ENCODE results near the gene MPZ. TPM values are rescaled to one million over a fixed set of nuclear protein-coding genes. Genes with fewer than 3 reads are reported as not detected.

MPZ gene
- total RNA-seq, 1 donor from 2014 or later: 51.3 TPM

GRCh38 chr1:161314201-161314981, 4.6 kb upstream of the MPZ start, which contains the start of gene SDHC:
SDHC (plus strand) TSS chr1:161314381; CDS start chr1:161314406, 25 bp downstream.
- DNase-seq (ENCODE audit: low read depth, low spot score): peak; percentile 83
- no peaks in the 10 kb centered on the region for H3K9me3 Mint-ChIP-seq
- H3K4me1 Mint-ChIP-seq: peaks cover 50% of the 10 kb centered on the region
- no peaks in the 10 kb centered on the region for H3K27me3 Mint-ChIP-seq (ENCODE audit: low read depth)
- H3K4me3 Mint-ChIP-seq: peak within 1 kb of the TSS; percentile 95
- H3K27ac Mint-ChIP-seq (ENCODE audit: unreplicated experiment): peak within 1 kb of the TSS; percentile 99
- peaks cover 2% of the 10 kb centered on the region for H3K36me3 Mint-ChIP-seq (ENCODE audit: low read depth)
- TF ChIP-seq CTCF (conservative IDR thresholded peaks at IDR 0.05): peak; percentile 58

- no peak for TF ChIP-seq CTCF (conservative IDR thresholded peaks at IDR 0.05)
- H3K4me1 Mint-ChIP-seq: peaks cover 55% of the 10 kb centered on the region
- H3K9me3 Mint-ChIP-seq: no peaks in the 10 kb centered on the region
- H3K4me3 Mint-ChIP-seq: peak overlapping the region; percentile 95
- H3K27ac Mint-ChIP-seq (ENCODE audit: unreplicated experiment): peak overlapping the region; percentile 99
- H3K27me3 Mint-ChIP-seq (ENCODE audit: low read depth): no peaks in the 10 kb centered on the region
- peaks cover 2% of the 10 kb centered on the region for H3K36me3 Mint-ChIP-seq (ENCODE audit: low read depth)
- DNase-seq (ENCODE audit: low read depth, low spot score): no peak
Measured at GRCh38 chr1:161313554-161314200, 3.9 kb upstream of the MPZ start.

- H3K27me3 Mint-ChIP-seq (ENCODE audit: low read depth): no peaks in the 10 kb centered on the region
- no peak for TF ChIP-seq CTCF (conservative IDR thresholded peaks at IDR 0.05)
- no peak overlapping the region for H3K27ac Mint-ChIP-seq (ENCODE audit: unreplicated experiment)
- peak overlapping the region; percentile 21 for H3K4me3 Mint-ChIP-seq
- H3K4me1 Mint-ChIP-seq: peaks cover 75% of the 10 kb centered on the region
- no peak for DNase-seq (ENCODE audit: low read depth, low spot score)
- H3K9me3 Mint-ChIP-seq: peaks cover under 1% of the 10 kb centered on the region
- H3K36me3 Mint-ChIP-seq (ENCODE audit: low read depth): peaks cover 1% of the 10 kb centered on the region
Measured at GRCh38 chr1:161311595-161312181, 1.9 kb upstream of the MPZ start.

- Mint-ChIP-seq H3K27me3 (ENCODE audit: low read depth) (no peaks in the 10 kb centered on the region), H3K4me3 (peak overlapping the region; percentile 58), H3K27ac (ENCODE audit: unreplicated experiment) (peak overlapping the region; percentile 8), H3K4me1 (peaks cover 70% of the 10 kb centered on the region), H3K36me3 (ENCODE audit: low read depth) (peaks cover 3% of the 10 kb centered on the region), H3K9me3 (peaks cover 3% of the 10 kb centered on the region)
- TF ChIP-seq CTCF (conservative IDR thresholded peaks at IDR 0.05): no peak
- no peak for DNase-seq (ENCODE audit: low read depth, low spot score)
Measured at GRCh38 chr1:161307892-161308638, 1.7 kb downstream of the MPZ start.

DNA sequence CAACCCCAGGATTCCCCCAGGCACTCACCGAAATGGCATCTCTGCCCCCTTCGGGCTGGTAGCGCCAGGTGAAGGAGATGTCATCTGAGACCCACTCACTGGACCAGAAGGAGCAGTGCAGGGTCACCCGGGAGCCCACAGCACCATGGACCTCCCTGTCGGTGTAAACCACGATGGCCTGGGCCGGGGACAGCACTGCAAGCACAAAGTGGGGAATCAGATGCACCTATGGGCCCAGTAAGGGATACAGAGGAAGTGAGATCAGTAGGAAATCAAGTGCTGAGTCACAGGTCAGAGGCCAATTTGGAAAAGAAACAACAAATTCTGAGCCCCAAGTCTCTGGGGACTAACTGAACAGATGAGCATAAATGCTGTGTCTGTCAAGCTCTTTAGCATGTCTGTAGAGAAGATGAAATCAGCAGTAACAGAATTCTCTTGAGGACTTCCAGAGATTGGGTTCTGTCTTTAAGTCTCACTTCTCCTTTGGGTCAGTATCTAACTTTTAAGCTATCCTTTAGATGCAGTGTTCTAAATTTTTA, 2.5 kb downstream of the MPZ start:
- no peaks in the 10 kb centered on the region for H3K27me3 Mint-ChIP-seq (ENCODE audit: low read depth)
- peaks cover 3% of the 10 kb centered on the region for H3K36me3 Mint-ChIP-seq (ENCODE audit: low read depth)
- H3K4me3 Mint-ChIP-seq: peak overlapping the region; percentile 92

More for the DNA sequence above, 2.5 kb downstream of the MPZ start:
- Mint-ChIP-seq H3K4me1 (peaks cover 70% of the 10 kb centered on the region), H3K9me3 (peaks cover 3% of the 10 kb centered on the region), H3K27ac (ENCODE audit: unreplicated experiment) (peak overlapping the region; percentile 95)
- no peak for DNase-seq (ENCODE audit: low read depth, low spot score)
- TF ChIP-seq CTCF (conservative IDR thresholded peaks at IDR 0.05): no peak

Measured in neural crest cell (in vitro differentiated cells).